ENCODE measurements around the gene BLTP3A.

BLTP3A gene

GRCh38 chr6:34793877-34794276 is 2.0 kb downstream of the BLTP3A start:
- Histone ChIP-seq H2AFZ (ENCODE audit: low read length) (no peak overlapping the region), H3K9ac (ENCODE audit: low read length) (no peak overlapping the region), H3K9me3 (replicated peaks; ENCODE audit: insufficient read depth, low read length) (no peaks in the 10 kb centered on the region), H3K27me3 (replicated peaks; ENCODE audit: insufficient read depth, low read length) (no peaks in the 10 kb centered on the region), H3K9me2 (replicated peaks; ENCODE audit: insufficient read depth, low read length) (no peaks in the 10 kb centered on the region), H3K4me2 (ENCODE audit: low read depth, low read length) (peak overlapping the region; percentile 57; the same call in 1 of the 2 replicates), H3K4me1 (ENCODE audit: low read length) (0 out of 2 replicates have a peak, but pooled peaks cover 3% of the 10 kb centered on the region), H3K36me3 (replicated peaks; ENCODE audit: insufficient read depth, low read length) (no peaks in the 10 kb centered on the region), H3F3A (ENCODE audit: insufficient read depth, low read length) (peaks cover 9% of the 10 kb centered on the region), H3K4me3 (ENCODE audit: low read length) (no peak overlapping the region), H3K79me2 (ENCODE audit: low read length) (peaks cover 67% of the 10 kb centered on the region), H4K20me1 (ENCODE audit: insufficient read depth, low read length) (no peaks in the 10 kb centered on the region; the same call in 1 of the 2 replicates), H3K27ac (ENCODE audit: low read length) (no peak overlapping the region)
- no peak for TF ChIP-seq EZH2 (optimal IDR thresholded peaks at IDR 0.05; ENCODE audit: low read depth, low read length)
- no peak for TF ChIP-seq EZH2phosphoT487 (IDR thresholded peaks at IDR 0.05; ENCODE audit: low read length)
- TF ChIP-seq, protein P1, sequence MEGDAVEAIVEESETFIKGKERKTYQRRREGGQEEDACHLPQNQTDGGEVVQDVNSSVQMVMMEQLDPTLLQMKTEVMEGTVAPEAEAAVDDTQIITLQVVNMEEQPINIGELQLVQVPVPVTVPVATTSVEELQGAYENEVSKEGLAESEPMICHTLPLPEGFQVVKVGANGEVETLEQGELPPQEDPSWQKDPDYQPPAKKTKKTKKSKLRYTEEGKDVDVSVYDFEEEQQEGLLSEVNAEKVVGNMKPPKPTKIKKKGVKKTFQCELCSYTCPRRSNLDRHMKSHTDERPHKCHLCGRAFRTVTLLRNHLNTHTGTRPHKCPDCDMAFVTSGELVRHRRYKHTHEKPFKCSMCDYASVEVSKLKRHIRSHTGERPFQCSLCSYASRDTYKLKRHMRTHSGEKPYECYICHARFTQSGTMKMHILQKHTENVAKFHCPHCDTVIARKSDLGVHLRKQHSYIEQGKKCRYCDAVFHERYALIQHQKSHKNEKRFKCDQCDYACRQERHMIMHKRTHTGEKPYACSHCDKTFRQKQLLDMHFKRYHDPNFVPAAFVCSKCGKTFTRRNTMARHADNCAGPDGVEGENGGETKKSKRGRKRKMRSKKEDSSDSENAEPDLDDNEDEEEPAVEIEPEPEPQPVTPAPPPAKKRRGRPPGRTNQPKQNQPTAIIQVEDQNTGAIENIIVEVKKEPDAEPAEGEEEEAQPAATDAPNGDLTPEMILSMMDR (IDR thresholded peaks at IDR 0.05; ENCODE audit: low read length): no peak
- DNase-seq: no peak

- H3K27me3 ChIP-seq (replicated peaks; ENCODE audit: insufficient read depth, low read length): no peaks in the 10 kb centered on the region
- H3K4me3 ChIP-seq (ENCODE audit: low read length): no peak overlapping the region
Observed at GRCh38 chr6:34795836-34796425, 4.0 kb downstream of the BLTP3A start.

GRCh38 chr6:34798057-34798456 is 6.2 kb downstream of the BLTP3A start:
- Histone ChIP-seq H3K4me2 (ENCODE audit: low read depth, low read length) (no peak overlapping the region), H3K9me3 (replicated peaks; ENCODE audit: insufficient read depth, low read length) (no peaks in the 10 kb centered on the region), H3K79me2 (ENCODE audit: low read length) (peaks cover 93% of the 10 kb centered on the region), H3K27me3 (replicated peaks; ENCODE audit: insufficient read depth, low read length) (no peaks in the 10 kb centered on the region), H3K4me3 (ENCODE audit: low read length) (no peak overlapping the region), H4K20me1 (ENCODE audit: insufficient read depth, low read length) (no peaks in the 10 kb centered on the region; the same call in 1 of the 2 replicates), H3K9me2 (replicated peaks; ENCODE audit: insufficient read depth, low read length) (no peaks in the 10 kb centered on the region), H3K4me1 (ENCODE audit: low read length) (0 out of 2 replicates have a peak, but pooled peaks cover 3% of the 10 kb centered on the region), H3K36me3 (replicated peaks; ENCODE audit: insufficient read depth, low read length) (no peaks in the 10 kb centered on the region), H2AFZ (ENCODE audit: low read length) (no peak overlapping the region), H3F3A (ENCODE audit: insufficient read depth, low read length) (no peaks in the 10 kb centered on the region), H3K27ac (ENCODE audit: low read length) (no peak overlapping the region), H3K9ac (ENCODE audit: low read length) (no peak overlapping the region)
- TF ChIP-seq EZH2phosphoT487 (IDR thresholded peaks at IDR 0.05; ENCODE audit: low read length) (no peak), EZH2 (optimal IDR thresholded peaks at IDR 0.05; ENCODE audit: low read depth, low read length) (no peak)
- no peak for DNase-seq

More at GRCh38 chr6:34795836-34796425, 4.0 kb downstream of the BLTP3A start:
- Histone ChIP-seq H3K79me2 (ENCODE audit: low read length) (peaks cover 88% of the 10 kb centered on the region), H4K20me1 (ENCODE audit: insufficient read depth, low read length) (no peaks in the 10 kb centered on the region; the same call in 1 of the 2 replicates), H3K9ac (ENCODE audit: low read length) (no peak overlapping the region), H3K9me3 (replicated peaks; ENCODE audit: insufficient read depth, low read length) (no peaks in the 10 kb centered on the region), H2AFZ (ENCODE audit: low read length) (no peak overlapping the region), H3K36me3 (replicated peaks; ENCODE audit: insufficient read depth, low read length) (no peaks in the 10 kb centered on the region), H3K9me2 (replicated peaks; ENCODE audit: insufficient read depth, low read length) (no peaks in the 10 kb centered on the region), H3F3A (ENCODE audit: insufficient read depth, low read length) (peaks cover 8% of the 10 kb centered on the region), H3K27ac (ENCODE audit: low read length) (no peak overlapping the region), H3K4me1 (ENCODE audit: low read length) (0 out of 2 replicates have a peak, but pooled peaks cover 3% of the 10 kb centered on the region), H3K4me2 (ENCODE audit: low read depth, low read length) (no peak overlapping the region)
- DNase-seq: no peak
- no peak for TF ChIP-seq EZH2 (optimal IDR thresholded peaks at IDR 0.05; ENCODE audit: low read depth, low read length)
- TF ChIP-seq EZH2phosphoT487 (IDR thresholded peaks at IDR 0.05; ENCODE audit: low read length): no peak
- TF ChIP-seq, protein P1 (IDR thresholded peaks at IDR 0.05; ENCODE audit: low read length): no peak

- no peak for DNase-seq
- Histone ChIP-seq H3K27me3 (replicated peaks; ENCODE audit: insufficient read depth, low read length) (no peaks in the 10 kb centered on the region), H3K9me3 (replicated peaks; ENCODE audit: insufficient read depth, low read length) (no peaks in the 10 kb centered on the region), H3K9ac (ENCODE audit: low read length) (no peak overlapping the region), H3K4me1 (ENCODE audit: low read length) (no peaks in the 10 kb centered on the region), H4K20me1 (ENCODE audit: insufficient read depth, low read length) (no peaks in the 10 kb centered on the region; the same call in 1 of the 2 replicates), H2AFZ (ENCODE audit: low read length) (no peak overlapping the region), H3F3A (ENCODE audit: insufficient read depth, low read length) (no peaks in the 10 kb centered on the region), H3K36me3 (replicated peaks; ENCODE audit: insufficient read depth, low read length) (no peaks in the 10 kb centered on the region), H3K4me2 (ENCODE audit: low read depth, low read length) (no peak overlapping the region), H3K27ac (ENCODE audit: low read length) (no peak overlapping the region), H3K9me2 (replicated peaks; ENCODE audit: insufficient read depth, low read length) (no peaks in the 10 kb centered on the region), H3K4me3 (ENCODE audit: low read length) (no peak overlapping the region), H3K79me2 (ENCODE audit: low read length) (peaks cover 93% of the 10 kb centered on the region)
- TF ChIP-seq EZH2phosphoT487 (IDR thresholded peaks at IDR 0.05; ENCODE audit: low read length): no peak
- TF ChIP-seq, protein P1 (IDR thresholded peaks at IDR 0.05; ENCODE audit: low read length): no peak
- no peak for TF ChIP-seq EZH2 (optimal IDR thresholded peaks at IDR 0.05; ENCODE audit: low read depth, low read length)
Observed at GRCh38 chr6:34799547-34799946, 7.7 kb downstream of the BLTP3A start.

Data from MM.1S (cell line).